HL-60 (cell line): ENCODE measurements around the gene ERCC3.

Source experiments
- CTCF ChIP-seq: IDR thresholded peaks from one replicate; pipeline ENCODE4 v1.5.1; 2011; ENCODE audit warnings: low read length, control low read depth, inconsistent platforms; ENCODE audit not compliant: insufficient read depth
- GABPA ChIP-seq: IDR thresholded peaks from 2 replicates; pipeline ENCODE4 v1.6.1; 2012; ENCODE audit warnings: low read depth
- POLR2AphosphoS5 ChIP-seq: IDR thresholded peaks from 2 replicates; pipeline ENCODE4 v1.6.1; 2012; ENCODE audit warnings: low read depth
- REST ChIP-seq: IDR thresholded peaks from 2 replicates; pipeline ENCODE4 v1.6.1; 2012; ENCODE audit warnings: low read depth; ENCODE audit not compliant: insufficient replicate concordance
- SPI1 ChIP-seq: IDR thresholded peaks from 2 replicates; pipeline ENCODE4 v1.6.1; 2012; ENCODE audit warnings: low read depth, mild to moderate bottlenecking, borderline replicate concordance

GRCh38 chr2:127220102-127220767 lies 73.7 kb downstream of the ERCC3 start, which contains the start of gene CYP27C1:
- TF ChIP-seq CTCF (no peak), SPI1 (no peak), POLR2AphosphoS5 (no peak), REST (no peak), GABPA (no peak)
